GM21390 (cell line): ENCODE measurements around the gene SHMT2.
"Not testable (repeated sequence)": the region's sequence is repeated elsewhere in the genome, so short reads cannot be mapped to it uniquely, and the experiment has no call there.

Experiments
- ATAC-seq: cut with Tn5 transposase; IDR thresholded peaks from one replicate; pipeline ENCODE4 v1.9.1; 2021; ENCODE audit not compliant: unreplicated experiment

Gene SHMT2

DNA sequence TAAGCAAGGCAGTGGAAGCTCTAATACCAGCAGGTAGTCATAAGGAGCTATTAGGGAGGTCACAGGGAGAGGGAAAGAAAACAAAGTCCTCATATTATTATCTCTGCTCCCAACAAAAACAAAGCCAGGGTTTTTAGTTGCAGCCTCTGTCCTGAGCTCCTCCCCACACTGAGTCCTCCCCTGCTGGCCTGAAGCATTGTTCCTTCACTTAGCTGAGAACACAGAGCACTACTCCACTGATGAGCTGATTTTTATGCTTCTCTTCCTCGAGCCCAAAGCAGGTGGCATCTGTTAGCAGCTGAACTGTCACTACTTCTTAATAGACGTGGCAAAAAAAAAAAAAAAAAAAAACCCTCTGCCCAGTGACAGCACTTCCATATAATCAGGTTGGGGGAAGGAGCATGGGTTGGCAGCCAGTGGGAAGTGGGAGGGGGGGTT, 31.9 kb downstream of the SHMT2 start:
- no peak for ATAC-seq

DNA sequence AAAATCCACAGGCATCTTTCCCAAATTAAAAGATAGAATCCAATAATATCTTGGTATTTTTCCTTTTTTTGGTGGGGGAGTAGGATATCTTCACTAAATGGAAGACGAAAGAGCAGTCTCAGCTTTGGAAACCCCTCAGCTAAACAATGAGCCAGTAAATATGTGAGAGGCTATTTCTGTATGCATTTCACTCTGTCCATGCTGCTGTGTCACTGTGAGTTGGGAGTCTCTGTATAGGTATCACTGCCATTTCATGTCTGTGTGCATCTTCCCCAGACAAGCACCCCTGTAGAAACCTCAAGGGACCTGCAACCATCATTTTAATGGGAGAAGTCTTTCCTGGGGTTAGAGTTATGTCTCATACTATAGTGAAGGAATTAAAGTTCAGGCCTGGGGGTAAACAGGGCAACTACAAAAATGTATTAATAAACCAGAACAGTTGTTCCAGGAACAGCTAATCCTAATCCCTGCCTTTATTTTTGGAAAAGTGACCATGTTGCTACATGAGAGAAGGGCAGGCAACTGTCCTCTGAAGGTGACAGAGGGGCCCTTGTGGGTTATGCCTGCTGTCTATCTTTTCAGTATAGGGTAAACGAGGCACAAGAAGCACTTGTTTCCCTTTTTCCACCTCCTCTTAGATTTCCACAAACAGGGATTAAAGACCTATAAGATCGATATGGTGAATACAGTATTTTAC, 32.8 kb downstream of the SHMT2 start:
- ATAC-seq = no peak

DNA sequence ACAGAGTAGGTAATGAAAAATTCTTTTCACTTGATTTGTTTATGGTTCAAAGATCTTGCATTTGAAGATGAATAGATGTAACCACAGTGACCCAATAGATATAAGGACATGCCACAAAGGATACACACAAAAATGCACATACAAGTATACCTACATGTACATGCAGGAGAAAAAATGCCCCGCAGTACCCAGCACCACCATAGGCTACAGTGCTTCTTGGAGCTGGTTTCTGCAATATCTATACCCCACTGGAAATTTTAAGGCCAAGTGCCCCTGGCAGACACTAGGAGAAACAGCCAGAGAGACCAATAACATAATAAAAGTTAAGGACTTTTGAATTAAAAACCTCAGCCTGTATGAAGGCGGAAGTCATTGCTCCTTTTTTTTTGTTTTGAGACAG, 33.6 kb downstream of the SHMT2 start:
- ATAC-seq = no peak

DNA sequence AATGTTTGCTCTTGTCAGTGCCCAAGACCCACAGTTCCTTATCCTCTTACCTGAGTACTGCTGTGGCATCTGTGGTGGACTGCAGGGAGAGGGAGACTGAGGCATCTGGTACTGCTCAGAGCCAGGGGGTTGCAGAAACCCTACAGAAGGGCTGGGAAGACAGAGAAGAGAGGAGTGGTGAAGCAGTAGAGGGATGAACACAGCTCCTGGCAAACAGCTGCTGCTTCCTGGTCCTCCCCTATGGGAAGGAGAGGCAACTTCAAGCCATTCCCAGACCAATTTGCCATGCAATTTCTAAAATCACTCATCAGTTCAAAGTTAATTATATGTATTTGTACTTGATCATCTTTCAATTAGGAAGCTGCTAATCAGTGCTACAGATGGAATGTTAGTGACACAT, 37.2 kb downstream of the SHMT2 start:
- ATAC-seq = no peak

DNA sequence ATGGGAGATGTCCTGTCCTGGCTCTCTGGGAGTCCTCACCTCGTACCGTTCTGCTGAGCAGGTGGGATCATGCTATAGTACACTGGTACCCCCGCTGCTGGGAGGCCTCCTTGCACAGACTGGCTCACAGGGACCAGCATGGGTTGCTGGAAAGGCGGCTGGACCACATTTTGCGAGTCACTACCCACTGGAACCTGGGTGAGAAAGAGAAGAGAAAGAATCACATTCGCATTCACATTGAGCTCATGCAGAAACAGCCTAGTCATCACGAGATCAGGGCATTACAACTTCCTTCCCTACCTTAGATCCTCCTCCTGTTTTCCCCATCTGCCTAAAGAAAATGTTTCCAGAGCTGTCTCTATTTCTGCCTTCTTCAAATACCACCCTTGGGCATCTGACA, 38.8 kb downstream of the SHMT2 start:
- ATAC-seq = no peak

DNA sequence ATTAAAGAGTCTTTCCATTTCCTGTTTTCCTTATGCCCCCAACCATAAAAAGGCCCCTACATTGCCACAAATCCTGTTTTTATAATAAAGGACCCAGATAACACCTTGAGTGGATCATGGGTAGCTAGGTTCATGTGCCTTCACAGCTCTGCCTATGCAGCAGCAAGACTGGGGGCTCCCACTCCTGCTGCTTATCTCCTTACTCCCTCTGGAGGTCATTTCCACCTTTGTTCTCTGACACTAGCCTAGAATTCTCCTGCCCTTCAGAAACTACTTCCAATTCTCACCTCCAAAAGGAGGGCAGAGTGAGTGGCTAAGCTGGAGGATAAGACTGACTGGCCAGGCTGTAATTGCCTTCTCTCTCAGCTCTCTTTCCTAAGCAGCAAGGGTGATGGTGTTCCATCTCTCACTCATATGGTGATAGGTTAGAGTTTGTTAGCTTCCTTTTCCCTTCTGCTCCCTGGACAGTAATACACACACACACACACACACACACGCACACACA, 41.5 kb downstream of the SHMT2 start:
- ATAC-seq = no peak

DNA sequence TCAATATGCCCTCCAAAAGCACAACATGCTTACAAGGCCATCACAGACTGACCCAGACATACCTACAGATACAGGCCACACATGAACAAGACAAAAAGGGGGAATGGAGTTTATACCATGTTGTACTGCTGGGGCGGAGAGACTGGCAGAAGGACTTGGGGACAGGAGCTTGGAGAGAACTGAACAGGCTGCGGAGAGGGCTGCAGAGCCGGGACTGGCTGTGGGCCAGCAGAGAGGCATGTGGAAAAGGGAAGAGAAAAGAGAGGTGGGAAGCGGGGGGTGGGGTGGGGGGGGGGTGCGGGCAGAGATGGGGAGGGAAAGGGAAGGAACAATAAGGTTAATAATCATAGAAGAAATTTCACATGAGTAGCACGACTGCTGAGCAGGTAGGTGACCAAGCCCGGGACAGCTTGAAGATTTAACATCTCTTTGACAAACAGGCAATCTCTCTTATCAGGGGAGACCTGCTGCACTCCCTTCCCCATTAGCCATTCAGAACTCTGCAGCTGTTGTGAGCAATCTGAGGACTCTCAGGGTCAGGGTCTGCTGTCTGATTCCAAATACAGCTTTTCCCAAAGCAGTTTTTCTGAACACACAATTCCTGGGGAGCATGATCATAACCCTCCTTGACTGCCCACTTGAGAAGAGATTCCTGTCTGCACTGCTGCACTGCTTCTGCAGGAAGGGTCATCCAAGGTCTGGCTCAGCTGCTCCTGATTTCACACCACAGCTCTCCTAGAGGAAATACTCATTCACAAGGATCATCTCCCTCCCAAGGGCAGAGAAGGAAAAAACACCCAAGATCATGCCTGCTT, 43.0 kb downstream of the SHMT2 start:
- ATAC-seq = no peak

DNA sequence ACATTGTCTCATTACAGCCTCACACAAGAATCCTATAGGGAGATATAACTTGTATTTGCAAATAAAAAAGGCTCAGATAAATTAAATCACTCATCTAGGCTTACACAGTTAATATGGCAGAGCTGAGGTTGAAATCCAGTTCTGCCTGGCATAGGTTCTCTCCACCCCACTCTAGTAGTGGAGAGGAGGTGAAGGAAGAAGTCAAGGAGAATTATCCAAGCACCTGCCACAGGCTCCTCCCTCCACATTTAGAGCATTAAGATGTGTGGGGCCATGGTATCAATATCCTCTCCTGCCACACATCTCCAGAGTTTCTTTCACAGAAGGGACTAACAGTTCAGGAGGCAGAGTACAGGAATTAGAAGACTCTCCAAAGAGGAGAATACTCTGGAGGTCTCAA, 44.0 kb downstream of the SHMT2 start:
- no peak for ATAC-seq

DNA sequence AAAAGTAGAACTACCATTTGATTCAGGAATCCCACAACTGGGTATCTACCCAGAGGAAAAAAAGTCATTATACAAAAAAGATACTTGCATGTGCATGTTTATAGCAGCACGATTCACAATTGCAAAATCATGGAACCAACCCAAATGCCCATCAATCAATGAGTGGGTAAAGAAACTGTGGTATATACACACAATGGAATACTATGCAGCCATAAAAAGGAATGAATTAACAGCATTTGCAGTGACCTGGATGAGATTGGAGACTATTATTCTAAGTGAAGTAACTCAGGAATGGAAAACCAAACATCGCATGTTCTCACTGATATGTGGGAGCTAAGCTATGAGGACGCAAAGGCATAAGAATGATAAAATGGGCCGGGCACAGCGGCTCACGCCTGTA, 46.7 kb downstream of the SHMT2 start:
- ATAC-seq = not testable (repeated sequence)

DNA sequence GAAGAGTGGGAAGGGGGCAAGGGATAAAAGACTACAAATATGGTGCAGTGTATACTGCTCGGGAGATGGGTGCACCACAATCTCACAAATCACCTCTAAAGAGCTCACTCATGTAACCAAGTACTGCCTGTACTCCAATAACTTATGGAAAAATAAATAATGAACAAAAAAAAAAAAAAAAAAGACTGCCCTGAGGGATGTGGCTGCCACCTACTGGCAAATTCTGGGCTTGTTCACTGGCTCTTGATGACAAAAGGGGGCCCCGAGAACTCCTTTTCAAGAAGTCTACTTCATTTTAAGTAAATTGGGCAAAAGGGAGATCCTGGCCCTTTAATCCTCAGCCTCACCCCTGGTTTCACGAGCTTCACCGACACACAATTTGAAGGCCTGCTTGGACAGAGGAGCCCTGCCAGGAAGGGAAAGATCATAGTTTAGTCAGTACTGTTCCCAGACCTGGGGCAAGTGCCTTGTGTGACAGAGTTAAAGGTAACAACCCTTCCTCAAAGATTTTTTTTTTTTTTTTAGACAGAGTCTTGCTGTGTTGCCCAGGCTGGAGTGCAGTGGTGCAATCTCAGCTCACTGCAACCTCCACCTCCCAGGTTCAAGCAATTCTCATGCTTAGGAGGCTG, 47.5 kb downstream of the SHMT2 start:
- ATAC-seq = no peak

DNA sequence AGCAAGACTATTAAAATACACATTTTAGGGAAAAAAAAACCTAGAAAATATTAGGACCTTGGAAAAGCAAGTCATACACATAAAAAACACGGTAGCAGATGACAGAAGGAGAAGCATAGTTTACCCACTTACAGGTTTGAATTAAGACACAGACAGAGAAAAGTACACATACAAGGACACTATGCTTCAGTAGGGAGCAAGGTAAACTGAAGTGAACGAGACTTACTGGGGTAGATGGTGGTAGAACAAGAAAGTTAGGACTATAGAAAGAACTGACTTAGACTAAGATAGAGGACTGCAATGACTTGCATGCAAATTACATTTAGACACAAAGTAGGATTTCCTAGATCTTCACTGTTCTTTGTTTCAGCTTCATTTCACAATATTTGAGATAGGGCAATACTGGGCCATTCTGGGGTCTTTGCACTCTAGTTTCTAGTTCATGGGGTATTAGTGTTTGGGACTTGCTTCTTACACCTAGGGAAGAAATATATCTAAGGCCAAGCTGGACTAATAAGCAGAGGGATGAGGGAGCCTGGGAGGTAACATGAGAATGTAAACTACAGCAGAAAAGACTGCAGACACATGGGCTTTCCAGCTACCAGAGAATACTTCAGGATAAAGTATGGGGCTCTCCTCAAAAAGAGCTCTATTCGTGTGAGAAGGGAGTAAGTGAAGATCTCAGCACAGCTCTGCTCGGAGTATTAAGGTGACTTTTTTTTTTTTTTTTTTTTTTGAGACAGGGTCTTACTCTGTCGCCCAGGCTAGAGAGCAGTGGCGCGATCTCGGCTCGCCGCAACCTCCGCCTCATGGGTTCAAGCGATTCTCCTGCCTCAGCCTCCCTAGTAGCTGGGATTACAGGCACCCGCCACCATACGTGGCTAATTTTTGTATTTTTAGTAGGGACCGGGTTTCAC, 49.2 kb downstream of the SHMT2 start:
- no peak for ATAC-seq

DNA sequence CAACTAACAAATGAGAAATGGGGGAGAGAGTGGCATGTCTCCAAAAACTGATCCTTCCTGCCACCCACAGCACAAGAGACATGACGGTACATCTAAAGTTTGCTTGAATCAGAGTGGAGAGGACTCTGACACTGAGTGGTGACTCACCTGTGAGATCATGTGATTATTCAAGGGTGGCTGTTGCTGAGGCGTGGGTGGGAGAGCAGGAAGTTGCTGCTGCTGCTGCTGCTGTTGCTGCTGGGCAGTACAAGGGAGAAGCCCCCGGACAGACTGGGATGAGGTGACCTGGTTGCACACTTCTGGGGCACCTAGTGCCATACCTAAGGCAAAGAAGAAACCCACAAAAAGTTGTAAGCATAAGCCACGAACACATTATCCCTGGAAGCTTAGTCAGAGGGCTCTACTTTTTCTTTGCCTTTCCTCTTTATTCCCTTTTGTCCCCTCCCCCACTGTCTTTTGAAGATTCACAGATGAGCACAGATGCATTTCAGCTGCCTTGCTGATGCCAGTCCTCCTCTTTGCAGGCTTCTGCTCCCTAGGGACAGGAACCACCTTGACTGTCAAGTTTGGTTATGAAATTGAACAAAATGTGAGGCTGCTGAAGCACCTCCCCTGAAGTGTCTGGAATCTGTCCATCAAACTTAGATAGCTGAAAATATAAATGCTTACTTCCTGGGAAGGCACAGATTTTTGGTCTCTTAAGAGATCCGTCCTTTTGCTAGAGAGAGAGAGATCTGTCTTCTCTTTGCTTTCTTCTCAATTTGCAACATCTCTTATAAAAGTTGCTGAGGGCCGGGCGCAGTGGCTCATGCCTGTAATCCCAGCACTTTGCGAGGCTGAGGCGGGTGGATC, 50.9 kb downstream of the SHMT2 start:
- ATAC-seq = peak; percentile 86

DNA sequence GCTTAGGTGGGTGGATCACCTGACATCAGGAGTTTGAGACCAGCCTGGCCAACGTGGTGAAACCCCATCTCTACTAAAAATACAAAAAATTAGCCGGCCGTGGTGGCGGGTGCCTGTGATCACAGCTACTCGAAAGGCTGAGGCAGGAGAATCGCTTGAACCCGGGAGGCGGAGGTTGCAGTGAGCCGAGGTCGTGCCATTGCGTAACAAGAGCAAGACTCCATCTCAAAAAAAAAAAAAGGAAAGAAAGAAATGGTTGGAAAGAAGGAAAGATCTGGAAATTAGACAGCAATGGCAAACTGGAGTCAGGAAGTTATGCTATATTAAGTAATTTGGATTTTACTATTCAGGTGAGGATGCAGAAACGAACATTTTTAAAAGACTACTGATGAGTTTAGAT, 52.6 kb downstream of the SHMT2 start:
- not testable (repeated sequence) for ATAC-seq
